Adrenal gland (tissue), 12 donors: ENCODE measurements around the gene PTPRO. TPM values are rescaled to one million over a fixed set of nuclear protein-coding genes. Genes with fewer than 3 reads are reported as not detected.

Source experiments
- DNase-seq, 7 donors: peaks; one replicate each; pipeline ENCODE4 v3.0.0-alpha.2; 2019 to 2020
- H3K27ac ChIP-seq, 5 donors: fragments of 200-600 bp; sonication (generic) in 4 of 5; 1 replicate in 3 of 5; 2 replicates in 2 of 5; pipeline versions ENCODE4 v1.5.1 to v1.8.0; 2016 to 2020; ENCODE audit warnings: mild to moderate bottlenecking in 1 of 5
- H3K27me3 ChIP-seq: fragments of 200-600 bp; 2 replicates; pipeline ENCODE4 v1.8.0; 2021
- H3K36me3 ChIP-seq, 2 donors: fragments of 200-600 bp; replicated peaks in 1 of 2; 1 replicate in 1 of 2; 2 replicates in 1 of 2; pipeline versions ENCODE4 v1.5.1 to v1.8.0; 2018 to 2022
- H3K4me1 ChIP-seq, 2 donors: fragments of 200-600 bp; replicated peaks in 1 of 2; 1 replicate in 1 of 2; 2 replicates in 1 of 2; pipeline versions ENCODE4 v1.5.1 to v1.8.0; 2018 to 2021
- H3K4me3 ChIP-seq, 4 donors: fragments of 200-600 bp; sonication (generic) in 3 of 4; one replicate each; pipeline ENCODE4 v1.5.1; 2016 to 2018
- H3K9me3 ChIP-seq, 3 donors: fragments of 200-600 bp; sonication (generic) in 1 of 3; replicated peaks in 1 of 3; 1 replicate in 2 of 3; 2 replicates in 1 of 3; pipeline versions ENCODE4 v1.5.1 to v1.8.0; 2016 to 2021
- POLR2A ChIP-seq, 2 donors: fragments of 450-650 bp; IDR thresholded peaks; one replicate each; pipeline ENCODE4 v1.6.1; 2017; ENCODE audit warnings: antibody characterized with exemption in 2 of 2, mild to moderate bottlenecking in 2 of 2, moderate library complexity in 1 of 2
- WGBS, 4 donors: extraction: QIAGEN DNeasy Blood & Tissue Kit in 2 of 4; methylation state at CpG; one replicate each; pipeline versions ENCODE4 v1.1.5 to v1.1.7; 2013 to 2017; 5-methylcytosine and 5-hydroxymethylcytosine counted together
- intact Hi-C, 2 donors: fragments of 100-400 bp; cut with DNase I; formaldehyde crosslinking; loops; one replicate each; pipeline versions ENCODE4 v1.14.1 to v1.15.0; 2022 to 2023
- polyA plus RNA-seq, 3 donors: library from polyadenylated mRNA; stranded (reverse); fragments of 200-250 nt in 2 of 3; fragments of 350-450 nt in 1 of 3; fragmentation: Illumina TruSeq in 1 of 3; extraction: RNeasy Lipid Tissue Mini Kit (QIAGEN cat#74804) in 1 of 3; gene quantifications; one replicate each; pipeline ENCODE4 v1.2.3, GENCODE V29; 2013 to 2014
- total RNA-seq, 9 donors: library from RNA; depleted of rRNA in 4 of 9; stranded (reverse); fragments of >200 nt in 4 of 9; fragments of 120-200 nt in 1 of 9; fragmentation: NEBNext Ultra II Directional in 1 of 9; extraction: Animal tissue kit (Norgen Biotek cat#: 25700) in 1 of 9; gene quantifications; one replicate each; pipeline versions ENCODE4 v1.1.0 to v1.2.4, GENCODE V29; 2013 to 2023
- TF ChIP-seq, protein P1 (sequence below), 6 experiments: fragments of 450-650 bp in 4 of 6; fragments of 200-600 bp in 2 of 6; sonication (generic) in 1 of 6; IDR thresholded peaks; 1 replicate in 5 of 6; 2 replicates in 1 of 6; pipeline versions ENCODE4 v1.5.1 to v1.8.0; 2016 to 2021; ENCODE audit warnings: antibody characterized with exemption in 6 of 6, mild to moderate bottlenecking in 2 of 6, moderate library complexity in 1 of 6
- donor health status: healthy with polysubstance abuse.
- donor health status: Bipolar disorder and iron deficiency.
- donor health status: DM: yes; HTN: yes; CAD: no.
- donor health status: DM: no; HTN: no; CAD: no.
- donor health status: DM: no; HTN: no; CAD: no.
- donor health status: DM: yes; HTN: yes; CAD: no.

PTPRO gene
- total and polyA plus RNA-seq, 12 donors: 0.36 to 11.5 (median 2.6) TPM

DNA sequence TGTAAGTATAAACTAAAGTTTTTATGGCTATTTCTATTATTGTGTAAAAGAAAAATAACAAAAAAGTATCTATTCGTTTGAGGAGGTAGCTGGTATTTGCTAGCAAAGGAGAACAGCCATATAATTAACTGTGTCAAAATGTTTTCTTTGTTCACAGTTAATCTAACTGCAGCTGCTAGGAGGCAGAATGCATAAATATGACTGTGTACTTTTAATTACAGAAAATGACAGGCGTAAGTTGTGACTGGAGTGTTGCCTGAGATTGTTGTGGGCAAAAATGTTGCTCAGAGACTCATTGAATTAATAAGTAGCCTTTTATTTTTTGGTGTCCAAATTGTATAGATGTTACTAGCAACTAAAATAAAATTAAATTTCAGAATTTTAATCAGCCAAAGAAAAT, 33.5 kb downstream of the PTPRO start:
- Histone ChIP-seq H3K4me3 (no peak overlapping the region), H3K27me3 (no peaks in the 10 kb centered on the region), H3K36me3 (no peaks in the 10 kb centered on the region), H3K4me1 (no peaks in the 10 kb centered on the region), H3K27ac (no peak overlapping the region), H3K9me3 (no peaks in the 10 kb centered on the region)
- 55 to 59% (median 58%) methylated on average over 2 of the region's 2 CpGs for WGBS, 4 donors
- DNase-seq: no peak
- TF ChIP-seq POLR2A (IDR thresholded peaks at IDR 0.05): no peak
- TF ChIP-seq, protein P1, sequence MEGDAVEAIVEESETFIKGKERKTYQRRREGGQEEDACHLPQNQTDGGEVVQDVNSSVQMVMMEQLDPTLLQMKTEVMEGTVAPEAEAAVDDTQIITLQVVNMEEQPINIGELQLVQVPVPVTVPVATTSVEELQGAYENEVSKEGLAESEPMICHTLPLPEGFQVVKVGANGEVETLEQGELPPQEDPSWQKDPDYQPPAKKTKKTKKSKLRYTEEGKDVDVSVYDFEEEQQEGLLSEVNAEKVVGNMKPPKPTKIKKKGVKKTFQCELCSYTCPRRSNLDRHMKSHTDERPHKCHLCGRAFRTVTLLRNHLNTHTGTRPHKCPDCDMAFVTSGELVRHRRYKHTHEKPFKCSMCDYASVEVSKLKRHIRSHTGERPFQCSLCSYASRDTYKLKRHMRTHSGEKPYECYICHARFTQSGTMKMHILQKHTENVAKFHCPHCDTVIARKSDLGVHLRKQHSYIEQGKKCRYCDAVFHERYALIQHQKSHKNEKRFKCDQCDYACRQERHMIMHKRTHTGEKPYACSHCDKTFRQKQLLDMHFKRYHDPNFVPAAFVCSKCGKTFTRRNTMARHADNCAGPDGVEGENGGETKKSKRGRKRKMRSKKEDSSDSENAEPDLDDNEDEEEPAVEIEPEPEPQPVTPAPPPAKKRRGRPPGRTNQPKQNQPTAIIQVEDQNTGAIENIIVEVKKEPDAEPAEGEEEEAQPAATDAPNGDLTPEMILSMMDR (IDR thresholded peaks at IDR 0.05): no peak
- intact Hi-C loops: no loop called here

DNA sequence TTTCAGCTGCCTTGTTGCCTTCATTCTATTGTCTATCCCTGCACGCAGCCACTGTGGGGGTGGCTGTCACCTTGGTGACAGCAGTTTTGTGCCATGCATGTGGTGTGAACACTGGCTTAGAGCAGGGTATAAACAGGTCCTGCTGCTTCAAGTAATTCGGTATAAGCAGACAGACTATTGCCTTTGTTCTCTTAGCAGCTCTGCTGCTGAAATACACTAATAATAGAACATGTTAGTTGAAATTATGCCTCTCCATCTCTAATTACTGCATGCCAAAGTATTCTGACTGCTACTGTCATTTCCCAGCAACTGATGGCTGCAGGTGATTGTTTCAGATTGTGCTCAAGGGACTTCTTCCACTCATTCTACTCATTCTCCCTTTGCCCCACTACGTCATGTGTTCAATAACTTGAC, 34.6 kb downstream of the PTPRO start:
- no peaks in the 10 kb centered on the region for H3K9me3 ChIP-seq
- TF ChIP-seq, protein P1 (IDR thresholded peaks at IDR 0.05): no peak
- TF ChIP-seq POLR2A (IDR thresholded peaks at IDR 0.05): no peak
- no peaks in the 10 kb centered on the region for H3K36me3 ChIP-seq
- intact Hi-C loops: no loop called here
- H3K27me3 ChIP-seq: no peaks in the 10 kb centered on the region
- H3K27ac ChIP-seq: no peak overlapping the region
- no peaks in the 10 kb centered on the region for H3K4me1 ChIP-seq
- no peak overlapping the region for H3K4me3 ChIP-seq
- 63 to 75% (median 70%) methylated on average over 3 of the region's 3 CpGs for WGBS, 4 donors
- DNase-seq: no peak

DNA sequence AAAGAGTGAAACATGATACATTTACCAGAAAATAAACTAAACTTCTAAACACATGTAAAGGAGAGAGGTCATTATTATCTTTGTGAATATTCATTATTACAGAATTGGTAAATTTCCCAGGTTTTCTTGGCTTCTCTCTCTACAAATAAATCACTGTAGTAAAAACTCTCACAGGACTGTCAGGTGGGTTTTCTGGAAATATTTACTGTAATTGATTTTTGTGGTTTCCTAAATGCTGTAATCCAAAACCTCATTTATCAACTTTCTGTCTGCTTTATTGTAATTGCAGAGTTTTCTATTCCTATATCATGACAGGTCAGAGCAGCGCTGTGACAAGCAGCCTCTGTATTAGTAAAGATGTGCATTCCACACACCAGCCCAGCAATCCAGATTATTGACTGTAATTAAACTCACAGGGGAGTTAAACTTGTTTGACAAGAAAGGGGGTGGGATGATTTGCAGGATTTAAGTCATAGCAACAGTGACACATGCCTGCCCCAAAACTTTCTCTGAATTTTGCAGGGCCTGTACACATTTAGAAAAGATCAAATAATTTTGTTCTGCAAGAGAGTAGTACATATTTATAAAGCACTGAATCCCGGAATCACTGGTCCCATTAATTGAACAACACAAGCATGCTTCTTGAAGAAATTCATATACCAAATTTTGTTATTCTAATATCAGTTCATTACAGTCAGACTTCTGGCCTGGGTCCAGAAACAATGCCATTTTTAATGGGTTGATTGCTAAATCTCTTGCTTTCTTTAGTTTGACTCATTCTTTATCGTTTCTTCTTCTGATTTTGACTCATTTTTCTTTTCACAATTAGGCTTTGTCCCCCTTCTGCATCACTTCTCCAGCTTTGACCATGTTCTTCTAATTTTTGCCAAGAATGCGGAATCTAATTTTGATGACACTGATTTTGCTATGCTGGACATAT, 42.2 kb downstream of the PTPRO start:
- no peaks in the 10 kb centered on the region for H3K9me3 ChIP-seq
- intact Hi-C loops: no loop called here
- DNase-seq: no peak
- no peaks in the 10 kb centered on the region for H3K4me1 ChIP-seq
- no peaks in the 10 kb centered on the region for H3K27me3 ChIP-seq
- no peak overlapping the region for H3K27ac ChIP-seq
- no peak for TF ChIP-seq POLR2A (IDR thresholded peaks at IDR 0.05)
- TF ChIP-seq, protein P1 (IDR thresholded peaks at IDR 0.05): no peak
- H3K4me3 ChIP-seq: no peak overlapping the region
- no peaks in the 10 kb centered on the region for H3K36me3 ChIP-seq
- WGBS, 4 donors: 50 to 58% (median 51%) methylated on average over 4 of the region's 4 CpGs

DNA sequence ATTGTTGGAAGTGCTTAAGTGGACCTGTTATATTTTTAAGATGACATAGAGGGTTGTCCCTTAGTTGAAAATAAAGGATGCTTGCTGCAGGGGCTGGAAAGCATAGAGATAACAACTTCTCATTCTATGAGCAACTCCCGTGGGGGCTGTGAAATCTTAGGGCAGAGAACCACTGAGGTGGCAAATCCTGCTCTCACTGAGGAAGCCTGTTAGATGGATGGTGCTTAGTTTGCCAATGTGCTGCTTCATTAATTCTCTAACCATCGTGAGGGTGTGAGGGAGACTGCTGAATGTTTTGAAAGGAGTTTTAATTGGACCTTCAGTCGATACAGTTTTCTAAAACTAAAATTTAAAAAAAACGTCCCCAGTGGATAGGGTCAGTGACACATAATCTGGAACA, 46.5 kb downstream of the PTPRO start:
- no peaks in the 10 kb centered on the region for H3K27me3 ChIP-seq
- intact Hi-C loops: no loop called here
- no peak overlapping the region for H3K27ac ChIP-seq
- no peak overlapping the region for H3K4me3 ChIP-seq
- no peak for TF ChIP-seq POLR2A (IDR thresholded peaks at IDR 0.05)
- TF ChIP-seq, protein P1 (IDR thresholded peaks at IDR 0.05): no peak
- 33 to 52% (median 42%) methylated on average over 4 of the region's 4 CpGs for WGBS, 4 donors
- no peak for DNase-seq
- H3K9me3 ChIP-seq: no peaks in the 10 kb centered on the region
- no peaks in the 10 kb centered on the region for H3K36me3 ChIP-seq
- no peaks in the 10 kb centered on the region for H3K4me1 ChIP-seq
